NB4 (cell line): ENCODE data around the gene FABP6.

Source experiments
- CTCF ChIP-seq: IDR thresholded peaks from one replicate; pipeline ENCODE4 v1.5.1; 2012; ENCODE audit warnings: low read depth, low read length
- MAX ChIP-seq: IDR thresholded peaks from 2 replicates; pipeline ENCODE4 v1.6.1; 2011; ENCODE audit warnings: low read depth, low read length
- MYC ChIP-seq: IDR thresholded peaks from 2 replicates; pipeline ENCODE4 v1.6.1; 2011; ENCODE audit warnings: low read depth, low read length

DNA sequence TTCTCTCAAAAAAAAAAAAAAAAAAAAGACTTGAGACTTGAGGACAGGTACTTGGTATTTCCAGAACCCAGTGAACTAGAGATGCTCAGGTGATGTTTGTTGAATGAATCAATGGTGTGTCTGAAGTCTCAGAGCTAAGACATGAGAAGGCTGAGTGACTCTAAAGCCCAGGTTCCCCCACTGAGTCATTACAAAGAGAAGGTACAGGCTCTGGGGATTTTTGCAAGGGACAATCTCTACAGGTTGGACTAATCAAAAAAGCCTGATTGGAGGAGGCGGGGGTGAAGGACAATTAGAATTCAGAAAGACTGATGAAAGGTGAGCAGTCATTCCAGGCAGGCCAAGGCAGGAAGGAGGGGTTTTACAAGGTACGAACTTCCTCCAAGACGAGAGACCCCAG, 8.2 kb upstream of the FABP6 start:
- no peak for TF ChIP-seq MAX
- no peak for TF ChIP-seq MYC
- no peak for TF ChIP-seq CTCF
